ENCODE measurements around the gene GCC2.

Gene GCC2

DNA sequence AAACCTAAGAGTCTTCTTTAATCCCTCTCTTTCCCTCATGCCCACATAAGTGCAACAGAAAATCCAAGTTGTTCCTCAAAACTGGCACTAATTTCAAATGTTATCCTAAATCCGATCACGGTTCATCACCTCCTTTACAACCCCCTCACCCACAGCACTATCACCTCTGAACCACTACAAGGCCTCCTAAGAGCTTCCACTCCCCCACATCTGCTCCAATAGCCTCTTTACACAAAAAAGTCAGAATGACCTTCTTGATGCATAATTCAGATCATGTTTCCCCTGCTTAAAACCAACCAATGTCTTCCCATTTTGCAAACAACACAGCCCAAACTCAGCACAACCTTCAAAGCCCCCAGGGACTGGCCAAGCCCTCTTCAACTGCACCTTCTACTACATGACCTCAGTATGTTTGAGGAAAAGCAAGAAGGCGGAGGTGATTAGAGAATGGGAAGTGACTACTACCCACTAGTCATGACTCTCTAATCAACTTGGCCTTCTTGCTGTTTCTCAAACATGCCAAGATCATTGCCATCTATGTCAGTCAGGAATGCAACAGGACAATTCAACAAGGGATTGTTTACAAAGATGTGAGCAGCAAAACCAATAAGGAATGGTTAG is 34.6 kb upstream of the GCC2 start:
- no peak overlapping the region for H3K4me3 ChIP-seq (replicated peaks; ENCODE audit: insufficient read depth, low read length)
- no peaks in the 10 kb centered on the region for H3K27me3 ChIP-seq (ENCODE audit: insufficient read depth, poor library complexity, severe bottlenecking)
- TF ChIP-seq SPI1 (IDR thresholded peaks at IDR 0.05; ENCODE audit: borderline replicate concordance, low read depth) (no peak), GABPA (IDR thresholded peaks at IDR 0.05; ENCODE audit: low read depth) (no peak), CTCF (IDR thresholded peaks at IDR 0.05; ENCODE audit: insufficient read depth, low read length) (no peak), POLR2AphosphoS5 (IDR thresholded peaks at IDR 0.05; ENCODE audit: low read depth) (no peak)
- TF ChIP-seq, protein P1, sequence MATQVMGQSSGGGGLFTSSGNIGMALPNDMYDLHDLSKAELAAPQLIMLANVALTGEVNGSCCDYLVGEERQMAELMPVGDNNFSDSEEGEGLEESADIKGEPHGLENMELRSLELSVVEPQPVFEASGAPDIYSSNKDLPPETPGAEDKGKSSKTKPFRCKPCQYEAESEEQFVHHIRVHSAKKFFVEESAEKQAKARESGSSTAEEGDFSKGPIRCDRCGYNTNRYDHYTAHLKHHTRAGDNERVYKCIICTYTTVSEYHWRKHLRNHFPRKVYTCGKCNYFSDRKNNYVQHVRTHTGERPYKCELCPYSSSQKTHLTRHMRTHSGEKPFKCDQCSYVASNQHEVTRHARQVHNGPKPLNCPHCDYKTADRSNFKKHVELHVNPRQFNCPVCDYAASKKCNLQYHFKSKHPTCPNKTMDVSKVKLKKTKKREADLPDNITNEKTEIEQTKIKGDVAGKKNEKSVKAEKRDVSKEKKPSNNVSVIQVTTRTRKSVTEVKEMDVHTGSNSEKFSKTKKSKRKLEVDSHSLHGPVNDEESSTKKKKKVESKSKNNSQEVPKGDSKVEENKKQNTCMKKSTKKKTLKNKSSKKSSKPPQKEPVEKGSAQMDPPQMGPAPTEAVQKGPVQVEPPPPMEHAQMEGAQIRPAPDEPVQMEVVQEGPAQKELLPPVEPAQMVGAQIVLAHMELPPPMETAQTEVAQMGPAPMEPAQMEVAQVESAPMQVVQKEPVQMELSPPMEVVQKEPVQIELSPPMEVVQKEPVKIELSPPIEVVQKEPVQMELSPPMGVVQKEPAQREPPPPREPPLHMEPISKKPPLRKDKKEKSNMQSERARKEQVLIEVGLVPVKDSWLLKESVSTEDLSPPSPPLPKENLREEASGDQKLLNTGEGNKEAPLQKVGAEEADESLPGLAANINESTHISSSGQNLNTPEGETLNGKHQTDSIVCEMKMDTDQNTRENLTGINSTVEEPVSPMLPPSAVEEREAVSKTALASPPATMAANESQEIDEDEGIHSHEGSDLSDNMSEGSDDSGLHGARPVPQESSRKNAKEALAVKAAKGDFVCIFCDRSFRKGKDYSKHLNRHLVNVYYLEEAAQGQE (IDR thresholded peaks at IDR 0.05; ENCODE audit: insufficient replicate concordance, low read depth): no peak
- no peak overlapping the region for H3K27ac ChIP-seq (replicated peaks)
- no peak for DNase-seq (ENCODE audit: low read depth in 1 of 2, low spot score in 1 of 2)

GRCh38 chr2:108414945-108415344 is 34.1 kb upstream of the GCC2 start:
- Histone ChIP-seq H3K27ac (replicated peaks) (no peak overlapping the region), H3K4me3 (replicated peaks; ENCODE audit: insufficient read depth, low read length) (no peak overlapping the region), H3K27me3 (ENCODE audit: insufficient read depth, poor library complexity, severe bottlenecking) (no peaks in the 10 kb centered on the region)
- no peak for DNase-seq (ENCODE audit: low read depth in 1 of 2, low spot score in 1 of 2)
- TF ChIP-seq CTCF (IDR thresholded peaks at IDR 0.05; ENCODE audit: insufficient read depth, low read length) (no peak), SPI1 (IDR thresholded peaks at IDR 0.05; ENCODE audit: borderline replicate concordance, low read depth) (no peak), GABPA (IDR thresholded peaks at IDR 0.05; ENCODE audit: low read depth) (no peak), POLR2AphosphoS5 (IDR thresholded peaks at IDR 0.05; ENCODE audit: low read depth) (no peak)
- TF ChIP-seq, protein P1 (IDR thresholded peaks at IDR 0.05; ENCODE audit: insufficient replicate concordance, low read depth): no peak

- Histone ChIP-seq H3K4me3 (replicated peaks; ENCODE audit: insufficient read depth, low read length) (no peak overlapping the region), H3K27ac (replicated peaks) (no peak overlapping the region), H3K27me3 (ENCODE audit: insufficient read depth, poor library complexity, severe bottlenecking) (no peaks in the 10 kb centered on the region)
- no peak for TF ChIP-seq SPI1 (IDR thresholded peaks at IDR 0.05; ENCODE audit: borderline replicate concordance, low read depth)
- TF ChIP-seq POLR2AphosphoS5 (IDR thresholded peaks at IDR 0.05; ENCODE audit: low read depth): no peak
- TF ChIP-seq, protein P1 (IDR thresholded peaks at IDR 0.05; ENCODE audit: insufficient replicate concordance, low read depth): no peak
- no peak for TF ChIP-seq GABPA (IDR thresholded peaks at IDR 0.05; ENCODE audit: low read depth)
- no peak for DNase-seq (ENCODE audit: low read depth in 1 of 2, low spot score in 1 of 2)
Measured at GRCh38 chr2:108417254-108417653, 31.8 kb upstream of the GCC2 start.
